ENCODE measurements around the gene STH.

STH gene

GRCh38 chr17:45977506-45977824, 21.6 kb upstream of the STH start:
- H3K9me3 ChIP-seq (ENCODE audit: control insufficient read depth, insufficient read depth, low read depth, low read length), result no peaks in the 10 kb centered on the region
- no peak overlapping the region for H3K27ac ChIP-seq (ENCODE audit: extremely low read depth, low read depth, low read length)
- CTCF ChIA-PET, result interaction anchor here (1.1 kb wide), 1 partner anchor 23 kb away, joined by 3 read pairs; no protein-coding TSS in a partner anchor
- H3K36me3 ChIP-seq (ENCODE audit: control insufficient read depth in 2 of 2, insufficient read depth in 1 of 2, low read length in 2 of 2), result no peaks in the 10 kb centered on the region
- TF ChIP-seq ZNF280C (tag by site-specific recombination; IDR thresholded peaks at IDR 0.05), result no peak
- H3K4me1 ChIP-seq (ENCODE audit: control insufficient read depth, insufficient read depth, low read length), result no peaks in the 10 kb centered on the region
- POLR2A ChIA-PET, result no interaction called here
- H3K4me3 ChIP-seq (ENCODE audit: low read depth, low read length), result no peak overlapping the region

- POLR2A ChIA-PET, result no interaction called here
Measured at GRCh38 chr17:45977976-45978626, 20.9 kb upstream of the STH start.

GRCh38 chr17:45979137-45979536, 19.9 kb upstream of the STH start:
- no peak overlapping the region for H3K27ac ChIP-seq (ENCODE audit: extremely low read depth, low read depth, low read length)
- no peak overlapping the region for H3K4me3 ChIP-seq (ENCODE audit: low read depth, low read length)
- H3K4me1 ChIP-seq (ENCODE audit: control insufficient read depth, insufficient read depth, low read length), result no peaks in the 10 kb centered on the region
- POLR2A ChIA-PET, result no interaction called here
- H3K36me3 ChIP-seq (ENCODE audit: control insufficient read depth in 2 of 2, insufficient read depth in 1 of 2, low read length in 2 of 2), result no peaks in the 10 kb centered on the region
- CTCF ChIA-PET, result interaction anchor here (0.6 to 2.1 kb wide), 5 partner anchors 8 to 337 kb away, joined by 3 to 5 read pairs (median 4); no protein-coding TSS in a partner anchor
- H3K9me3 ChIP-seq (ENCODE audit: control insufficient read depth, insufficient read depth, low read depth, low read length), result no peaks in the 10 kb centered on the region
- TF ChIP-seq PRDM2 (tag by site-specific recombination; IDR thresholded peaks at IDR 0.05; ENCODE audit: borderline replicate concordance) (no peak), ZNF596 (tag by site-specific recombination; IDR thresholded peaks at IDR 0.05) (no peak), ZNF24 (tag by site-specific recombination; IDR thresholded peaks at IDR 0.05) (no peak), ZSCAN5A (tag by site-specific recombination; IDR thresholded peaks at IDR 0.05) (no peak), ZFP69B (tag by site-specific recombination; IDR thresholded peaks at IDR 0.05) (no peak), ZNF791 (tag by site-specific recombination; IDR thresholded peaks at IDR 0.05) (no peak), ZNF501 (tag by site-specific recombination; IDR thresholded peaks at IDR 0.05) (no peak)

More at GRCh38 chr17:45977976-45978626, 20.9 kb upstream of the STH start:
- Histone ChIP-seq H3K4me1 (ENCODE audit: control insufficient read depth, insufficient read depth, low read length) (no peaks in the 10 kb centered on the region), H3K36me3 (ENCODE audit: control insufficient read depth in 2 of 2, insufficient read depth in 1 of 2, low read length in 2 of 2) (no peaks in the 10 kb centered on the region), H3K27ac (ENCODE audit: extremely low read depth, low read depth, low read length) (no peak overlapping the region), H3K4me3 (ENCODE audit: low read depth, low read length) (no peak overlapping the region), H3K9me3 (ENCODE audit: control insufficient read depth, insufficient read depth, low read depth, low read length) (no peaks in the 10 kb centered on the region)
- CTCF ChIA-PET, result interaction anchor here (1.1 kb wide), 1 partner anchor 24 kb away, joined by 3 read pairs; no protein-coding TSS in a partner anchor
- TF ChIP-seq ZNF274 (IDR thresholded peaks at IDR 0.05; ENCODE audit: low read length) (no peak), ZNF274 (tag by site-specific recombination; IDR thresholded peaks at IDR 0.05; ENCODE audit: borderline replicate concordance) (no peak), ZNF148 (tag by site-specific recombination; IDR thresholded peaks at IDR 0.05; ENCODE audit: borderline replicate concordance) (no peak), KLF1 (tag by site-specific recombination; IDR thresholded peaks at IDR 0.05) (no peak), KLF16 (tag by site-specific recombination; IDR thresholded peaks at IDR 0.05) (no peak), ZNF585B (tag by site-specific recombination; IDR thresholded peaks at IDR 0.05) (no peak), GLIS1 (tag by site-specific recombination; IDR thresholded peaks at IDR 0.05) (no peak), ZNF510 (tag by site-specific recombination; IDR thresholded peaks at IDR 0.05; ENCODE audit: insufficient replicate concordance) (no peak), HOXD13 (CRISPR knock-in tag; IDR thresholded peaks at IDR 0.05; ENCODE audit: borderline replicate concordance) (no peak), ZNF366 (tag by site-specific recombination; conservative IDR thresholded peaks at IDR 0.05) (no peak), ZNF664 (tag by site-specific recombination; IDR thresholded peaks at IDR 0.05) (no peak), TCF7L2 (IDR thresholded peaks at IDR 0.05; ENCODE audit: borderline replicate concordance, low read depth, low read length) (no peak), SP2 (tag by site-specific recombination; IDR thresholded peaks at IDR 0.05) (no peak), ZBTB7A (tag by site-specific recombination; IDR thresholded peaks at IDR 0.05; ENCODE audit: low read depth) (no peak), ZNF169 (tag by site-specific recombination; IDR thresholded peaks at IDR 0.05) (no peak), GLI4 (tag by site-specific recombination; IDR thresholded peaks at IDR 0.05) (no peak), MYNN (tag by site-specific recombination; IDR thresholded peaks at IDR 0.05; ENCODE audit: borderline replicate concordance) (no peak), ZNF658 (tag by site-specific recombination; IDR thresholded peaks at IDR 0.05) (no peak)

Data from HEK293 (cell line).